GM12872 (cell line): ENCODE measurements around the gene ALDH9A1.

ENCODE experiments used
- CTCF ChIP-seq: IDR thresholded peaks from 3 replicates; pipeline ENCODE4 v1.5.1; 2011; ENCODE audit warnings: low read depth, mild to moderate bottlenecking, low read length, moderate library complexity; ENCODE audit not compliant: insufficient read depth

Gene ALDH9A1

GRCh38 chr1:165726169-165726568 is 27.8 kb upstream of the ALDH9A1 start:
- TF ChIP-seq CTCF = no peak

GRCh38 chr1:165717918-165718515 is 19.7 kb upstream of the ALDH9A1 start:
- peak; percentile 74 for TF ChIP-seq CTCF

- no peak for TF ChIP-seq CTCF
Measured at GRCh38 chr1:165712764-165713163, 14.4 kb upstream of the ALDH9A1 start.

GRCh38 chr1:165707984-165708706 is 9.8 kb upstream of the ALDH9A1 start:
- TF ChIP-seq CTCF = no peak

- TF ChIP-seq CTCF = no peak
Measured at GRCh38 chr1:165703648-165704047, 5.3 kb upstream of the ALDH9A1 start.

GRCh38 chr1:165699577-165699976 is 1.2 kb upstream of the ALDH9A1 start:
- no peak for TF ChIP-seq CTCF

GRCh38 chr1:165698761-165699052 is 345 bp upstream of the ALDH9A1 start:
- no peak for TF ChIP-seq CTCF

GRCh38 chr1:165697491-165697880 is 876 bp downstream of the ALDH9A1 start:
- TF ChIP-seq CTCF = no peak
